GM12875 (cell line): ENCODE data around the gene PPIA.

Experiments
- H3K4me3 ChIP-seq: one replicate; pipeline ENCODE4 v1.5.1; 2011; ENCODE audit warnings: low read depth, low read length, control low read depth
- CTCF ChIP-seq: IDR thresholded peaks from 2 replicates; pipeline ENCODE4 v1.5.1; 2011; ENCODE audit warnings: low read depth, mild to moderate bottlenecking, control low read depth, inconsistent platforms, low read length, moderate library complexity, borderline replicate concordance; ENCODE audit not compliant: insufficient read depth

PPIA gene

GRCh38 chr7:44764665-44765578, 31.6 kb upstream of the PPIA start:
- no peak for TF ChIP-seq CTCF
- H3K4me3 ChIP-seq: no peak overlapping the region

- no peak overlapping the region for H3K4me3 ChIP-seq
- TF ChIP-seq CTCF: no peak
These were observed 30.7 kb upstream of the PPIA start for GRCh38 chr7:44765579-44766415.

GRCh38 chr7:44766416-44766801, 30.1 kb upstream of the PPIA start:
- H3K4me3 ChIP-seq: no peak overlapping the region
- no peak for TF ChIP-seq CTCF

GRCh38 chr7:44767134-44767911, 29.2 kb upstream of the PPIA start:
- no peak for TF ChIP-seq CTCF
- no peak overlapping the region for H3K4me3 ChIP-seq

DNA sequence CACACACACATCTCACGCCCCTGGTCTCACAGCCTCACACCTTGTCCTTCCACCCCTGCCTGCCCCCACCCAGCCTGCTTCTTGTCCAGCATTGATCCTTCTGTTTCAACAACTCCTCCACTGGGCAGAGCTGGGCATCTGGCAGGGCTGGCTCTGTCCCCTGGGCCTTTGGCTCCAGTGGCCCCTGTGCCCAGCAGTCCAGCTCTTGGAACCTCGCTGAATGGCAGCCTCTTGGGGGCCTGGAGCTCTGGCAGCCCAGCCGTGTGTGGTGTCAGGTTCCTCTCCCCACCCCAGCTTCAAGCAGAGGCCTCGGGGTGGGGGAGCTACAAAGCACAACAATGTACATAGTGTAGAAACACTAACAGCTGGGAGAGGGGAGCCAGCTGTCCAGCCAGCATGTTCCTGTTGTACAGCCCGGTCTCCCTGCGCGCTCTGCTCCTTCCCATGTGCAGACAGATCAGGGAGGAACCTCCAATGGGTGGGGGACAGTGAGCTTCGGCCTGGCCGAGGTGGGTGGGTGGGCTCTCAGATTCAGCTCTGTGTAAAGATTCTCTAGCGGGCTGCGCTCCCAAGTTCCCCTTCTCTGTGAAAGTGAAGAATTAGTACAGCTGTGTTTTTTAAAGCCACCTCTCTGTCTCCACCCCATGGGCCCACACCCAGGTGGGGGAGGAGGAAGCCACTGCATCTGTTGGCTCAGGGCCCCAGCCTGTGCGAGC, 28.4 kb upstream of the PPIA start:
- H3K4me3 ChIP-seq: no peak overlapping the region
- no peak for TF ChIP-seq CTCF

GRCh38 chr7:44768628-44769371, 27.7 kb upstream of the PPIA start:
- no peak overlapping the region for H3K4me3 ChIP-seq
- no peak for TF ChIP-seq CTCF
